Dedifferentiated amniotic fluid mesenchymal stem cell (primary cell): ENCODE measurements around the gene VPS35.
A peak's percentile ranks its signal among the peaks of the same experiment; 100 is the strongest.
"Not testable (repeated sequence)": the region's sequence is repeated elsewhere in the genome, so short reads cannot be mapped to it uniquely, and the experiment has no call there.

Experiments
- DNase-seq: peaks from one replicate; pipeline ENCODE4 v3.0.0-alpha.2; 2016; ENCODE audit errors: extremely low spot score

Gene VPS35

GRCh38 chr16:46658925-46659324 lies 30.1 kb downstream of the VPS35 start:
- no peak for DNase-seq

- DNase-seq: no peak
Observed at GRCh38 chr16:46651305-46651704, 37.7 kb downstream of the VPS35 start.

DNA sequence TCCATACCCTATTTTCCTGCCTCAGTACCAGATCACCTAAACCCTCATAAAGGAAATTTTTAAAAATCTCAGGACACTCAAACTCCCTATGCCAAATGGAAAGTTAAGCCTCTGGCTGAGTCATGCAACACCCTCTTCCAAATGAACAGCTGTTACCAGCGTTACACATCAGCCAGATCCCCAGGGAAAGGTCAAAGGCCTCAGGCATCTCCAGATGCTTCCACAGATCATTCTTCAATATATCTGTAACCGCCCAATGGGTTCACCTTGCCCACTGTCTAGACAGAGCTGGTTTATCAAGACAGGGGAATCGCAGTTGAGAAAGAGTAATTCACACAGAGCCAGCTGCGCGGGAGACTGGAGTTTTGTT lies 38.7 kb downstream of the VPS35 start:
- DNase-seq: no peak

GRCh38 chr16:46649588-46650253 lies 39.3 kb downstream of the VPS35 start:
- DNase-seq: no peak

GRCh38 chr16:46648656-46649055 lies 40.3 kb downstream of the VPS35 start:
- DNase-seq: no peak

DNA sequence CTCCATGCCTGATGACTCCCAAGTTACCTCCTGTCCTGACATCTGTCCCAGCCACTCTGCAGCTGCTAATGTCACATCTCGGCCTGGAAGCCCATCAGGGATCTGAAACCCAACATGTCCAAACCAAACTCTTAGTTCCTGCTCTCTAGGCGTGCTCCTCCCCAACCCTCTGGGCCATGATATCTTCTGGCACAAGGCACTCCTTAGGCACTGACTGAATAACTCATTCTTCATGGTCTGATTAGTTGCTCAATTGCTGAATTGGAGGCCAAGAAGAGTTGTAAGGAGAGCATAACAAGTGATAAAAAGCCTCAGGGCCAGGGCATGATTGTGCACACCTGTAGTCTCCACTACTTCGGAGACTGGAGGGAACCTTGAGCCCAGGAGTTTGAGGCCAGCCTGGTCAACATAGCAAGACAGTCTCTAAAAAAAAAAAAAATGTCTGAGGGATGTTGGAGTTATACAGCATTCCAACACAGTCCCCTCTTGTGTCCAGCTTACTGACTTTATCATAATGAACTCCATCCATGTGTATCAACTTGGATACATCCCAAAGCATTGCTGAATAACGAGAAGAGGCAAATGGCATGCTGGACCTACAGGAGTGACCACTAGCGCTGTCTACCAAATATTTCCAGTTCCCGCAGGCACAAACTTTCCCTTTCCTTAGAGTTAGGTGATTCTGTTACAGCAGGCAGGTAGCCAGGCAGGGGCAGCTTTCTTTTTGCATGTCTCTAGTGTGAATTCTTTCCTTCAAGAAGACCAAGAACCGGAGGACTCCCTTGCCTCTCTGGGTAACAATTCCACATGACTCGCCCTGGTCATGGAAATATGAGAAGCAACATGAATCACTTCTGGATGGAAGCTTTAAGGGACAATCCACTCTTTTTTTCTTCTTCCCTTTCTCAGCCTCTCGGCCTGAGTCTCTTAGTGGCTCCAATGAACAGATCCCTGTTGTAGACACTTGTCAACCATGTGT lies 49.7 kb downstream of the VPS35 start:
- DNase-seq: peak; percentile 50

DNA sequence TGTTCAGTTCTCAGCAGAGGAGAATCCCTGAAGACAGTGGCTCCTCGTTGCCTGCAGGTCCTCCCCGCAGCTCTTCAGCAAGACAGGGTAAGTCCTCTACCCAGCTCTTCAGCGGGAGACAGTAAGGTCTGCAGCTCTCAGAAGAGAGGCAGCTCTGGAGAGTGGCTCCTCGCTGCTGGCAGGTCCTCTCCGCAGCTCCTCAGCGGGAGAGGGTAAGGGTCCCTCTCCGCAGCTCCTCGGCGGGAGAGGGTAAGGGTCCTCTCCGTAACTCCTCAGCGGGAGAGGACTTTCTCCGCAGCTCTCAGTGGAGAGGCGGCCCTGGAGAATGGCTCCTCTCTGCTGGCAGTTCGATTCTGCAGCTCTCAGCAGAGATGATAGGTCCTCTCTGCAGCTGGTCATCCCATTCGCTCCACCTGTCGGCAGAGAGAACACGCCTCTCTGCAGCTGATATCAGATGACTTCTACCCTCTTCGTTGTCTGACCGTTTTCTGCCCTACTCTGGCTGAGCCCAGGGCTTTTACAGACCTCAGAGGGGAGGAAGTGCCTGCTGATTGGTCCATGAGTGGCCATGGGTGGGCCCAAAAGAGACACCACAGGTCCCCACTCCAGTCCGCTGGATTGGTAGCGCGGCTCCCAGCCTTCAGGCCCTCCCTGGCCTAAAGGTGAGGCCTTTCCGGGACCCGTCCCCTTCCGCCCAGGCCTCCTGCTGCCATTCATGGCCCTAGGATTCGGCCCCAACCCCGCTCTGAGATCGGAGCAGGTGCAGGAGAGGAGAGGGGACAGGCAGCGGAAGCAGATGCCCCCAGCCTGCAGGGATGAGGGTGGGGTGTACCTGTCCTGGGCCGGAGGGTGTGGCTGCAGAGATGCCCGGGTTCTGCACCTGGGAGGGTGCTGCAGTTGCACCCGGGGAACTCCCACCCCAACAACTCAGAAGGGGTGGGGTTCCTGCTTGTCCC lies 55.9 kb downstream of the VPS35 start:
- no peak for DNase-seq

- peak; percentile 87 for DNase-seq
Observed at GRCh38 chr16:46629331-46630219, 59.4 kb downstream of the VPS35 start.

- DNase-seq: no peak
Observed at GRCh38 chr16:46627746-46628145, 61.2 kb downstream of the VPS35 start.

GRCh38 chr16:46626681-46627080 lies 62.3 kb downstream of the VPS35 start:
- DNase-seq: not testable (repeated sequence)

DNA sequence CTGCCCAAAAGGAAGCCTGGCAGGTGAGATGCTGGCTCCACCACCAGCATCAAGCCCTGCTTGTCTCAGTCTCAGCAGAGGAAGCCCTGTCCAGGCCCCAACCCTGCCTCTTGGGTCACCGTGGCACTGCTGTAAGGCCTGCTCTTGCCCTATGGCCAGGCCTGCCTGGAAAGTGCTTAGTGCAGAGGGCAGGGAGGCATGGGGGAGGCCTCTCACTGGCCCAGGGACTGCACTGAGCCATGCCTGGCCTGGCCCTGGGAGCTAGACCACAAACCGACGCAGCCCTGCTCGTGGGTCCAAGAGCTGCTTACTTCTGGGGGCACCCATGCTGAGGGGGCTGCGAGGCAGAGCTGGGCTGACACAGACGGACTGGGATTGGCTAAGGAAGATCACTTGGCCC lies 64.1 kb downstream of the VPS35 start:
- not testable (repeated sequence) for DNase-seq

DNA sequence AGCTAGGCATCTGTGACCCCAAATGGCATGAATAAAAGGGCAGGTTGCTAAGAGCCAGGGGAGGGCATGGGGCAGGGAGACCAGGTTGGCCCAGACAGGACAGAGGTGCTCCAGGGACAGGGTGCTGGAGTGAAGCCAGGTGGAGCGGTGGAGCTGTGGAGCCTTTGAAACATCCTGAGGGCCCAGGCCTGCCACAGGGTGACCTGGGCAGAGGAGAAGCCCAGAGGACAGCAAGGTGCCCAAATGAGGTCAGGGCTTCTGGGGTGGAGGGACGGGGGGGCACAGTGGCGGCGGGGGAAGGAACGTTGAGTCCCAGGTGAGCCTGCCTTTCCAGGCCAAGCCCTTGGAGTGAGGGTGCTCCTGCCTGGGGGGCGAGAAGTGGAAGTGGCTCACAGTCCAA lies 65.3 kb downstream of the VPS35 start:
- not testable (repeated sequence) for DNase-seq

- not testable (repeated sequence) for DNase-seq
Observed at GRCh38 chr16:46623246-46623645, 65.7 kb downstream of the VPS35 start.

- DNase-seq: no peak
Observed at GRCh38 chr16:46621934-46622676, 66.9 kb downstream of the VPS35 start.

GRCh38 chr16:46621006-46621933 lies 67.7 kb downstream of the VPS35 start, which contains the start of gene SHCBP1:
Gene SHCBP1 (minus strand): TSS chr16:46621379. CDS start chr16:46621359, 20 bp downstream.
- peak; percentile 91 for DNase-seq

DNA sequence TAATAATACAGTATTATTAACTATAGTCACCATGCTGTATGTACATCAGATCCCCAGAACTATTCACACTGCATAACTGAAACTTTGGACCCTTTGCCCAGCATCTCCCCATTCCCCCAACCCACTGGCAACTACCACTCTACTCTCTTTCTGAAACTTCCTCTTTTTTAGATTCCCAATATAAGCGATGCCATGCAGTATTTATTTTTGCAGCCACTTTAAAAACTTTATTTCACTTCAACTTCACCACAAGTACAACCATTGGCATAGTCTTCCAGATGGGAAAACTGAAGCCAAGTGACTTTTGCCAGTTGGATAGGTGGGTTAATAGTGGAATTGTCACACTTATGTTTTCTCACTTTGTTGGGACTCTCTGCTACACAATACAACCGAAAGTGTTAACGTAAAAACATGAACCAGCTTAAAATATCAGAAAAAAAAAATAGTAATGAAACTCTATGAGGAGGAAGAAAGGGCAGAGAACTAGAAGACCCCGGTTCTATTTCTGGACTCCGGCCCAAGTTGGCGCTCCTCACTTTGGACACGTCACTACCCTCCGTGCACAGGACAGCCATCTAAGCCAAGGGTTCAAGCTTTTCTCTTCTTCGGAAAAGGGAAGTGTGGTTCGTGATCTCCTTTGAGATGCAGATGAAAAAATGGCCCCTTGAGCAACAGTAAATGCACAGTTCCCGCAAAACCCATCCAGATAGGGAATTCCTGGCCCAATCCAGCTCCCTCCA lies 68.5 kb downstream of the VPS35 start:
- no peak for DNase-seq

DNA sequence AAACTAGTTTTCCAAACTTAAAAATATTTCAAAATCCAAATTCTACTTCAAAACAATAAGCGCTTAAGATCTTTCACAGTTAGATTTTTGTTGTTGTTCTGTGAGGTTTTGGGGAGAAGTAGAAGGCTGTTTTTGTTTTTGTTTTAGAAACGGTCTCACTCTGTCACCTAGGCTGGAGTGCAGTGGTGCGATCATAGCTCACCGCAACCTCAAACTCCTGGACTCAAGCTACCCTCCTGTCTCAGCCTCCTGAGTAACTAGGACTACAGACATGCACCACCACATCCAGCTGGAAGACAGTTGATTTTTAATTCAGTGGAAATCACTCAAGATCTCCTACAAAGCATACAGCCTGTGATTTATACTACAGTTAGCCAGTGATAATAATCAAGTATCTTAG lies 70.5 kb downstream of the VPS35 start:
- no peak for DNase-seq

- DNase-seq: no peak
Observed at GRCh38 chr16:46614006-46614405, 75.0 kb downstream of the VPS35 start.
